ENCODE data around the gene FAM13A. TPM values are rescaled to one million over a fixed set of nuclear protein-coding genes. Genes with fewer than 3 reads are reported as not detected.

The FAM13A gene
- total and polyA plus RNA-seq, 2 experiments from 2014 or later, result 19.3 to 44.2 TPM

DNA sequence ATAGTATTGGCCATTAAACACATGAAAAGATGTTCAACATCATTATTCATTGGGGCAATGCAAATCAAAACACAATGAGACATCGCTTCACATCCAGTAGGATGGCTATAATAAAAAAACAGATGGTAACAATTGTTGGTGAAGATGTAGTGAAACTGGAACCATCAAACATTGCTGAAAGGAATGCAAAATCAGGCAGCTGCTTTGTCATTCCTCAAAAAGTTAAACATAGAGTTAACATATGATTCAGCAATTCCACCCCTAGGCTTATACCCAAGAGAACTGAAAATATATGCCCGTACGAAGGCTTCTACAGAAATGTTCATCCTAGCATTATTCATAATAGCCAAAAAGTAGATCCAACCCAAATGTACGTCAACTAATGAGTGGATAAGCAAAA lies 215.3 kb downstream of the FAM13A start:
- no peaks in the 10 kb centered on the region for H3K36me3 ChIP-seq (replicated peaks; ENCODE audit: insufficient read depth, low read depth)
- DNase-seq (ENCODE audit: low spot score), result no peak
- no peaks in the 10 kb centered on the region for H4K20me1 ChIP-seq (ENCODE audit: insufficient read depth, poor library complexity, severe bottlenecking)
- WGBS (ENCODE audit: low lambda C conversion rate, missing lambda C conversion rate), result 94% methylated on average over 4 of the region's 4 CpGs
- no peak overlapping the region for H3K4me3 ChIP-seq
- H3K9me2 ChIP-seq (replicated peaks; ENCODE audit: insufficient read depth), result no peaks in the 10 kb centered on the region
- no peaks in the 10 kb centered on the region for H3K9me3 ChIP-seq (ENCODE audit: low read depth)
- no peak overlapping the region for H3K27ac ChIP-seq
- H3K4me1 ChIP-seq (ENCODE audit: insufficient read depth), result peaks cover 12% of the 10 kb centered on the region
- H3K79me2 ChIP-seq, result no peaks in the 10 kb centered on the region
- TF ChIP-seq, protein P1, sequence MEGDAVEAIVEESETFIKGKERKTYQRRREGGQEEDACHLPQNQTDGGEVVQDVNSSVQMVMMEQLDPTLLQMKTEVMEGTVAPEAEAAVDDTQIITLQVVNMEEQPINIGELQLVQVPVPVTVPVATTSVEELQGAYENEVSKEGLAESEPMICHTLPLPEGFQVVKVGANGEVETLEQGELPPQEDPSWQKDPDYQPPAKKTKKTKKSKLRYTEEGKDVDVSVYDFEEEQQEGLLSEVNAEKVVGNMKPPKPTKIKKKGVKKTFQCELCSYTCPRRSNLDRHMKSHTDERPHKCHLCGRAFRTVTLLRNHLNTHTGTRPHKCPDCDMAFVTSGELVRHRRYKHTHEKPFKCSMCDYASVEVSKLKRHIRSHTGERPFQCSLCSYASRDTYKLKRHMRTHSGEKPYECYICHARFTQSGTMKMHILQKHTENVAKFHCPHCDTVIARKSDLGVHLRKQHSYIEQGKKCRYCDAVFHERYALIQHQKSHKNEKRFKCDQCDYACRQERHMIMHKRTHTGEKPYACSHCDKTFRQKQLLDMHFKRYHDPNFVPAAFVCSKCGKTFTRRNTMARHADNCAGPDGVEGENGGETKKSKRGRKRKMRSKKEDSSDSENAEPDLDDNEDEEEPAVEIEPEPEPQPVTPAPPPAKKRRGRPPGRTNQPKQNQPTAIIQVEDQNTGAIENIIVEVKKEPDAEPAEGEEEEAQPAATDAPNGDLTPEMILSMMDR (IDR thresholded peaks at IDR 0.05; ENCODE audit: poor library complexity), result no peak
- TF ChIP-seq EZH2phosphoT487 (IDR thresholded peaks at IDR 0.05; ENCODE audit: low read depth, severe bottlenecking, unreplicated experiment) (no peak), EZH2 (IDR thresholded peaks at IDR 0.05; ENCODE audit: borderline replicate concordance) (no peak)
- H3K27me3 ChIP-seq, result no peaks in the 10 kb centered on the region
- no peak overlapping the region for H2AFZ ChIP-seq
- H3K4me2 ChIP-seq, result no peak overlapping the region

DNA sequence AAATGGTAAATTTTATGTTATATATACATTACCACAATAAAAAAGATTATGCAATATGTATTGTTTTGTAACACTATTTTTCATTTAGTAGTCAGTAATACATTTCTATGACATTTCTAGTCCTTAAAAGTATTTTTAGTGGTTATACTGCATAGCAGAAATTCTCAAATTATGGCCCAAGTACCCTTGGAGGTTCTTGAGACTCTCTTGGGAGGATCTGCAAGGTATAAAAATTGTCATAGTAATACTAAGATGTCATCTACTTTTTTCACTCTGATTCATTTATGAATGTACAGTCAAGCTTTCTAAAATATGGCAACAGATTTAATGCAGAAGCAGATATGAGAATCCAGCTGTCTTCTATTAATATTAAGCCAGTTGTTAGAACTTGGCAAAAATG lies 220.8 kb downstream of the FAM13A start:
- Histone ChIP-seq H2AFZ (no peak overlapping the region), H3K79me2 (no peaks in the 10 kb centered on the region), H3K4me1 (ENCODE audit: insufficient read depth) (no peaks in the 10 kb centered on the region), H3K27ac (no peak overlapping the region), H3K27me3 (no peaks in the 10 kb centered on the region), H3K36me3 (replicated peaks; ENCODE audit: insufficient read depth, low read depth) (no peaks in the 10 kb centered on the region), H3K9me3 (ENCODE audit: low read depth) (no peaks in the 10 kb centered on the region), H3K9me2 (replicated peaks; ENCODE audit: insufficient read depth) (no peaks in the 10 kb centered on the region), H4K20me1 (ENCODE audit: insufficient read depth, poor library complexity, severe bottlenecking) (no peaks in the 10 kb centered on the region), H3K4me3 (no peak overlapping the region), H3K4me2 (no peak overlapping the region)
- TF ChIP-seq EZH2 (IDR thresholded peaks at IDR 0.05; ENCODE audit: borderline replicate concordance) (no peak), EZH2phosphoT487 (IDR thresholded peaks at IDR 0.05; ENCODE audit: low read depth, severe bottlenecking, unreplicated experiment) (no peak)
- TF ChIP-seq, protein P1 (IDR thresholded peaks at IDR 0.05; ENCODE audit: poor library complexity), result no peak
- DNase-seq (ENCODE audit: low spot score), result no peak

DNA sequence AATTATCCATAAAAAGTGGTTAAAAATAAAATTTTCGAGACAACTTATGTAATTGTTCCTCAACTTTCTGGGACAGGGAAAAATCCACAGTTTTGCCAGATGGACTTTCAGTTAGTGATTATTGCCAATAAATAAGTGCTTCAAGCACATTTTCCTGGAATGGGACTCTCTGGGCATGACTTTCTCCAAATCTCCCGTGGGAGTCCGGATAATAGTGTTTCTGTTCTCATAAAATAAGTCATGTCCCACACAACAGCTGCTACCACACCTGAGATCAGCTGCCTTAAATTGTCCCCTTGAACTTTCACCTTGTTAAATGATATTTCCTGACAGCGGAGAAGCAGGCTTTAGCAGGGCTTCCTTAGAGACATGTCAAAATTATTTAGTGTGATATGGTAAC lies 226.0 kb downstream of the FAM13A start:
- DNase-seq (ENCODE audit: low spot score), result no peak
- H2AFZ ChIP-seq, result no peak overlapping the region
- no peaks in the 10 kb centered on the region for H3K9me3 ChIP-seq (ENCODE audit: low read depth)
- no peak for TF ChIP-seq EZH2phosphoT487 (IDR thresholded peaks at IDR 0.05; ENCODE audit: low read depth, severe bottlenecking, unreplicated experiment)
- no peak for TF ChIP-seq EZH2 (IDR thresholded peaks at IDR 0.05; ENCODE audit: borderline replicate concordance)
- TF ChIP-seq, protein P1 (IDR thresholded peaks at IDR 0.05; ENCODE audit: poor library complexity), result no peak
- WGBS (ENCODE audit: low lambda C conversion rate, missing lambda C conversion rate), result 60% methylated on average over 4 of the region's 4 CpGs
- H3K27ac ChIP-seq, result no peak overlapping the region
- no peak overlapping the region for H3K4me2 ChIP-seq
- H3K79me2 ChIP-seq, result no peaks in the 10 kb centered on the region
- no peaks in the 10 kb centered on the region for H4K20me1 ChIP-seq (ENCODE audit: insufficient read depth, poor library complexity, severe bottlenecking)
- no peaks in the 10 kb centered on the region for H3K9me2 ChIP-seq (replicated peaks; ENCODE audit: insufficient read depth)
- H3K27me3 ChIP-seq, result no peaks in the 10 kb centered on the region
- H3K4me3 ChIP-seq, result no peak overlapping the region
- no peaks in the 10 kb centered on the region for H3K4me1 ChIP-seq (ENCODE audit: insufficient read depth)
- H3K36me3 ChIP-seq (replicated peaks; ENCODE audit: insufficient read depth, low read depth), result no peaks in the 10 kb centered on the region

DNA sequence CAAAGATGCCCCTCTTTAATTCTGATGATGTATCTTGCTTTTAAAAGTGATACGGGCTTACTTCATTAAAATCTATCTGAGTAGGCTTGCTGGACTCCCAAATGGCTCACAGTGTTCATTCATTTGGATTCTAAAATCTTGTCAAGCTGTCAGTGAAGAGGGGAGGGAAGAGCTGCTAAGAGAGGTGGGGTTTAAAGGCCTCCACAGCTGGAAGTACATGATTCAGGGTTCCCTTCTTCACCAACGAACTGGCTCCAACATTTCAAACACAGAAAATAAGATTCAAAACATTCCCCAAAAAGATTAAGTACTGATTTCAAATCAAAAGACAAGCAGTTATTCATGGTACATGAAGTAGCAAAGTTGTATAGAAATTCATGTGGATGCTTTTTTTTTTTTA lies 226.4 kb downstream of the FAM13A start:
- H3K4me2 ChIP-seq, result no peak overlapping the region
- H2AFZ ChIP-seq, result no peak overlapping the region
- no peak for DNase-seq (ENCODE audit: low spot score)
- no peak overlapping the region for H3K4me3 ChIP-seq
- H3K9me3 ChIP-seq (ENCODE audit: low read depth), result no peaks in the 10 kb centered on the region
- H3K9me2 ChIP-seq (replicated peaks; ENCODE audit: insufficient read depth), result no peaks in the 10 kb centered on the region
- H3K27me3 ChIP-seq, result no peaks in the 10 kb centered on the region
- TF ChIP-seq, protein P1 (IDR thresholded peaks at IDR 0.05; ENCODE audit: poor library complexity), result no peak
- no peak for TF ChIP-seq EZH2 (IDR thresholded peaks at IDR 0.05; ENCODE audit: borderline replicate concordance)
- no peak for TF ChIP-seq EZH2phosphoT487 (IDR thresholded peaks at IDR 0.05; ENCODE audit: low read depth, severe bottlenecking, unreplicated experiment)
- WGBS (ENCODE audit: low lambda C conversion rate, missing lambda C conversion rate), result 77% methylated on average over 2 of the region's 2 CpGs
- H4K20me1 ChIP-seq (ENCODE audit: insufficient read depth, poor library complexity, severe bottlenecking), result no peaks in the 10 kb centered on the region
- H3K79me2 ChIP-seq, result no peaks in the 10 kb centered on the region
- H3K27ac ChIP-seq, result no peak overlapping the region
- no peaks in the 10 kb centered on the region for H3K36me3 ChIP-seq (replicated peaks; ENCODE audit: insufficient read depth, low read depth)
- no peaks in the 10 kb centered on the region for H3K4me1 ChIP-seq (ENCODE audit: insufficient read depth)

Data from hepatocyte (in vitro differentiated cells).